ENCODE measurements around the gene DUSP6.

The DUSP6 gene

GRCh38 chr12:89352492-89353187 lies at the start of gene DUSP6:
Gene DUSP6 (minus strand): TSS chr12:89352501. CDS start chr12:89352039, 462 bp downstream.
- peak; percentile 96 to 99 (median 98) for DNase-seq

- no peak for DNase-seq
These were observed 49.2 kb upstream of the DUSP6 start for GRCh38 chr12:89401433-89402058.

- DNase-seq = no peak
These were observed 48.1 kb upstream of the DUSP6 start for GRCh38 chr12:89400415-89400814.

- DNase-seq = no peak
These were observed 43.4 kb upstream of the DUSP6 start for GRCh38 chr12:89395712-89396111.

GRCh38 chr12:89393551-89394121 lies 41.3 kb upstream of the DUSP6 start:
- no peak for DNase-seq

- no peak for DNase-seq
These were observed 40.1 kb upstream of the DUSP6 start for GRCh38 chr12:89392391-89392790.

- no peak for DNase-seq
These were observed 39.5 kb upstream of the DUSP6 start for GRCh38 chr12:89391726-89392336.

- no peak for DNase-seq
These were observed 38.7 kb upstream of the DUSP6 start for GRCh38 chr12:89390802-89391673.

- no peak for DNase-seq
These were observed 37.7 kb upstream of the DUSP6 start for GRCh38 chr12:89389755-89390661.

GRCh38 chr12:89386138-89386537 lies 33.8 kb upstream of the DUSP6 start:
- no peak for DNase-seq

- no peak for DNase-seq
These were observed 32.5 kb upstream of the DUSP6 start for GRCh38 chr12:89384807-89385206.

- DNase-seq = no peak
These were observed 31.9 kb upstream of the DUSP6 start for GRCh38 chr12:89384050-89384758.

- DNase-seq = no peak
These were observed 31.1 kb upstream of the DUSP6 start for GRCh38 chr12:89383235-89384049.

GRCh38 chr12:89382328-89382727 lies 30.0 kb upstream of the DUSP6 start:
- no peak for DNase-seq

GRCh38 chr12:89379839-89380467 lies 27.7 kb upstream of the DUSP6 start:
- no peak for DNase-seq

- DNase-seq = no peak
These were observed 27.0 kb upstream of the DUSP6 start for GRCh38 chr12:89379148-89379838.

- no peak for DNase-seq
These were observed 24.5 kb upstream of the DUSP6 start for GRCh38 chr12:89376844-89377243.

- no peak for DNase-seq
These were observed 23.9 kb upstream of the DUSP6 start for GRCh38 chr12:89376202-89376529.

Measured in NCI-H1417 (cell line).